ENCODE measurements around the gene FAM89A.

FAM89A gene

GRCh38 chr1:231040019-231040799 lies at the start of gene FAM89A:
FAM89A (minus strand) TSS chr1:231040254; CDS start chr1:231040211, 43 bp downstream.
- DNase-seq, result peak; percentile 35

- no peak for DNase-seq
Observed at GRCh38 chr1:231084353-231084752, 44.3 kb upstream of the FAM89A start.

GRCh38 chr1:231079163-231079562 lies 39.1 kb upstream of the FAM89A start:
- DNase-seq, result no peak

- no peak for DNase-seq
Observed at GRCh38 chr1:231078250-231078649, 38.2 kb upstream of the FAM89A start.

GRCh38 chr1:231076802-231077201 lies 36.7 kb upstream of the FAM89A start:
- no peak for DNase-seq

GRCh38 chr1:231075497-231075896 lies 35.4 kb upstream of the FAM89A start:
- DNase-seq, result no peak

- DNase-seq, result no peak
Observed at GRCh38 chr1:231075020-231075419, 35.0 kb upstream of the FAM89A start.

- DNase-seq, result no peak
Observed at GRCh38 chr1:231074046-231074445, 34.0 kb upstream of the FAM89A start.

- DNase-seq, result no peak
Observed at GRCh38 chr1:231073331-231073730, 33.3 kb upstream of the FAM89A start.

GRCh38 chr1:231072502-231073094 lies 32.5 kb upstream of the FAM89A start:
- DNase-seq, result no peak

- DNase-seq, result no peak
Observed at GRCh38 chr1:231072041-231072440, 32.0 kb upstream of the FAM89A start.

GRCh38 chr1:231070758-231071444 lies 30.8 kb upstream of the FAM89A start:
- peak; percentile 5 for DNase-seq

- DNase-seq, result no peak
Observed at GRCh38 chr1:231069333-231069732, 29.3 kb upstream of the FAM89A start.

- no peak for DNase-seq
Observed at GRCh38 chr1:231068762-231069161, 28.7 kb upstream of the FAM89A start.

- no peak for DNase-seq
Observed at GRCh38 chr1:231065510-231066241, 25.6 kb upstream of the FAM89A start.

GRCh38 chr1:231064418-231064817 lies 24.4 kb upstream of the FAM89A start:
- no peak for DNase-seq

- DNase-seq, result no peak
Observed at GRCh38 chr1:231063331-231063730, 23.3 kb upstream of the FAM89A start.

GRCh38 chr1:231062500-231063270 lies 22.6 kb upstream of the FAM89A start:
- DNase-seq, result no peak

- no peak for DNase-seq
Observed at GRCh38 chr1:231059566-231060193, 19.6 kb upstream of the FAM89A start.

GRCh38 chr1:231058416-231059109 lies 18.5 kb upstream of the FAM89A start:
- no peak for DNase-seq

GRCh38 chr1:231057410-231057809 lies 17.4 kb upstream of the FAM89A start:
- no peak for DNase-seq

Data from NCI-H2171 treated with DMSO at 0.1 percent for 48 hours (cell line).